HG03460 (cell line): ENCODE measurements around the gene SLC6A6.

Source experiments
- ATAC-seq: cut with Tn5 transposase; IDR thresholded peaks from one replicate; pipeline ENCODE4 v1.9.1; 2021; ENCODE audit not compliant: unreplicated experiment

SLC6A6 gene

DNA sequence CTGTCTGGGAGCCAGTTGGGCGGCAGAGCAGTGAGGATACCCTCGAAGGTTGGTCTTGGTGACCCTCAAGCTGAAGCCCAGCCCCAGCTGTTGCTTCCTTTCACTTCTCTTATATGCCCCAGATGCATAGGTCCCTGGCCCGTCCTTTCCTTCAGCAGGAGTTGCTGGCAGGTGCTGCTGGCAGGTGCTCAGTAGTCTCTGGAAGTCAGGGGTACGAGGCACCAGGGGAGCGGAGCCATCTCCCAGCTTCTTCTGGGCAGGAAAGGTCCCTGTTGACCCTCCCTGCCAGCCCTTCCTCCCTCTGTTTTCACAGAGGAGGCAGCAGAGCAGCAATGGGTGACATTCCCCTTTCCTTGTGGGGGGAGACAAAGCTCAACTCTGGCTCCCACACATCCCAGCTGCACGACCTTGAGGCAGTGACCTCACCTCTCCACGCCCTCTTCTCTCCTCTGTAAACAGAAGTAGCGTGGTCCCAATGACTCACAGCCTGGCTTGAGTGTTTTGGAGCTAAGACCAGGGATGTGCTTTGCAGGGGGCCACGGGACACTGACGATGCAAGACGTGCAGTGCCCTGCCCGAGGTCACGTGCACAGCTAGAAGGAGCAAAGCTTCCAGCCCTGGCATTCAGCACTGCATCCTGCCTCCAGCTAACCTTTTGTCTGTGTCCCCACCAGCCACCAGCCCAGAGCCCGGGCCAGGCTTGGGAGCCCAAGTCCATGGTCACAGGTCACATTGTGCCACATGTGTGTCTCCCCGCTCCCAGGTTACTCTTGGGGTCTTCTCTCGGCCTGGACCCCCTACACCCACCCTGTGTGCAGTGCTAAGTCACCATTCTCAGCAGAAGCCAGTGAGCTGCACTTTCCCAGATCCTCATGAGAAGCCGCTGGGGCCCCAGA, 49.7 kb downstream of the SLC6A6 start:
- ATAC-seq, result no peak

DNA sequence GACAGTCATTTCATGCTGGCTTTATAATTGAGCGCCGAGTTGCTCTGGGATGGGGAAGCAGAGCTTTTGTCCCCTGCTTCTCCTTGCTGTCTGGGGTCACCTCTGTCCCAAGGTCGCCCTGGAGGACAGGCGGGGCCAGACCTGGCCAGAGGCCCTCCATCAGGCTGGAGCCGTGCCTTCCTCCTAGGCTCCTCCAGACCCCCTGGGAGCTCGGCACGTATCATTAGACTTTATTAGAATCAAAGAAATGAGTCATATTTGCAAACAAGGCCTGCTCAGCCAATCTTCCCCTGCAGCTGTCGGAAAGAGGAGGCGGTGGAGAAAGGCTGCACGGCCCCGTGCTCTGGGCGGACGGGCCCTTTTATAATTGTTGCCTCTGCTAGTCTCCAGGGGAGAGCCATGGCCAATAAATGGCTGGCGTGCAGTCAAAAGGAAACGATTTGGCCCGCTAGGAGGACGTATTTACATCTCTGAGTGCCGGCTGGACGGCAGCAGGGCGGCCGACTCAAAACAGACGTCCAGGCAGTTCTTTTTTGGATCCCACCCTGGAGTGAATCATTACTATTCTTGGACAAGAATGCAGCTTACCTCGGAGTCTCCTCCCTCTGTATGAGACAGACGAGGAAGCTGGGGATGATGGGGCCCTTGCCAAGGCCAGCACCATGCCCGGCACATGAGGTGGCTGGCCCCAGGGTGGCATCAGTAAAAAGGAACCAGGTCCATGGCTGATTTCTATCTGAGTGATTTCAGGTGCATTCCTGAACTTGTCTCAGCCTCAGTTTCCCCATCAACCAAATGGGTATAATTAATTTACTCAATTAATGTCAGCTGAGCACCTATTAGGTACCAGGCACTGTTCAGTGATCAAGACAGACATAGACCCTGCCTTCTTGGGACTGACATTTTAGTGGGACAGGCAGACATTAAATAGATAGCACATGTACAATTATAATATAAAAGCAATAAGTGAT, 50.6 kb downstream of the SLC6A6 start:
- no peak for ATAC-seq

GRCh38 chr3:14453876-14454638, 51.7 kb downstream of the SLC6A6 start:
- no peak for ATAC-seq

- ATAC-seq, result no peak
Measured at GRCh38 chr3:14454639-14455310, 52.4 kb downstream of the SLC6A6 start.

DNA sequence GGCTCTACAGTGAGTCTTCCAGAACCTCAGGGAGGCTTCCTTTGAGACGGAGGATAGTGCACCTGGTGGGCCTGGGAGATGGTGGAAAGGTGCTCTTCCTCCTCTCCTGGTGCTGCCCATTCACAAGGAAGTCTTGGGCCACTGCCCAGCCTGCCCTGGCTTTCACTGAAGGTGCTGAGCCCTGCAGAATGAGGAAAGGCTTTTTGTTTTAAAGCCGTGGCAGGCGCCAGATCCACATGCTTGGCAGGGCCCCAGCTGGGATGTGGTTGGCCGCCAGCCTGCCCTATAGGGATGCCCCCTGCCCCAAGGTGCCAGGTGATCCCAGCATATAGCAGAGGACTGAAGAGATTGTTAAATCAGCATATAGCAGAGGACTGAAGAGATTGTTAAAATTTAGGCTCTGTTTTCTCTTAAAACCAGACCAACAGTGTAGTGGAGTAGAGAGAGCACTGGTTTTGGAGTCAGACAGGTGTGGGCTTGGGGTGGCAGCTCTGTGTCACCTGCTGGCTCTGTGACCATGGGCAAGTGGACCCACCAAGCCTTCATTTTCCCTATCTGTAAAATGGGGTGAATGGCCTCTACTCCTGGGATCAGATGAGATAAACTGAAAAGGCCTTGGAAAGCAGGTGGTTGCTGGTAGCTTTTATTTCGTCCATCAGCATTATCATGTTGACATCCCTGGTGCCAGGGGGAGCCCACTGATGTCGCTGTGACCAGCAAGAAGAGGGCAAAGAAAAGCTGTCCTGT, 53.3 kb downstream of the SLC6A6 start:
- ATAC-seq, result no peak

GRCh38 chr3:14456794-14457193, 54.4 kb downstream of the SLC6A6 start:
- ATAC-seq, result no peak

- ATAC-seq, result no peak
Measured at GRCh38 chr3:14457481-14457880, 55.1 kb downstream of the SLC6A6 start.

DNA sequence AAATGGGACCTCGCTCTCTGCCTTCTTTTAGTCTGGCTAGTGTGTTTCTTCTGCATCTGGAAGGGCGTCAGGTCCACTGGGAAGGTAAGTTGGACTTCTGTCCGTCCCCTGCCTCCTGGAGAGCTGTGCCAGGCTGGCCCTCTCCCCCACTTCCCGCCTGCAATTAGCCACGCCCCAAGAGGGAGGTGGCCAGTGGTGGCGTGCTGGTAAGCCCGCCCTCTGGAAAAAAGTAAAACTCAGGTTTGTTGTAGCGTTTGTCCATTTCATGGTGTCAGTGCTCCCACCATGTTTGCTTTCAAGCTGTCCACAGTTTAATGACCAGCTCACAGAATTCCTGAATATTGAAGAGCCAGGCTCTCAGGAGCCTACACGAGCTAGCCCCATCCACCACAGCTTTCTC, 55.6 kb downstream of the SLC6A6 start:
- no peak for ATAC-seq

DNA sequence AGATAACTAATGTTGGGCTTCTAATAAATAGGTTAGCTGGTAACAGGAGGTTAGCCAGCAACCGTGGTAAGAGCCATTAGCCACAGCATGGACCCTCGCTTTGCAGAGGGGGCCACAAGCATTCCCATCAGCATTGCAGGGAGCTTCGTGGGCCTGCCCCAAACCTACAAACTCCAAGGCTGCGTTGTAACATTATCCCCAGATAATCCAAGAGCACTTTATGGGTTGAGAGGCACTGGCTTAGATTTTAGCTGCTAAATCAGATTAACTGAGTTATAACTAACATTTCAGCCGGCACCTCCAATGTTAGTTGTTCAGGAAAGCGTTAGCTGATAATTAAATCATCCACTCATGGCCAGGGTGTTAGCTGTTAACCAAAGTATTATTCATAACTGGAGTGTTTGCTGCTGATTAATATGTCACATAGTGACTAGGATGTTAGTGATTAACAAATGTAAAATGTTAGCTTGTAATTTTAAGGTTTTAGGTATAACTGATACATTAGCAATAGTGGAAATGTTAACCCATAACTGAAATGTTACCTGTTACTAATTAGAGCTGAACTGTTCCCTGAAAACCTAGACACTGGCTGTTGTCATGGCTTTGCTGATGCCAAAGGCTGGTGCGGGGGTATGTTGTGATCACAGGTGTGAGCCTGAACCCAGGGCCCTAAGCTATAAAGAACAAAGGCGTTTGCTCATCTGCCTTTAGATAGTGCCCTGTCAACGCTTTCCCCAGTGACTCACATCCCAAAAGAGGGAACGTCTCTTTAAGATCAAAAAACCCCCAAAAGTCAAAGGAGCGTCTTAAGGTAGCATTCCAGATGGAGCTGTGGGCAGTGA, 56.2 kb downstream of the SLC6A6 start:
- peak; percentile 48 for ATAC-seq

GRCh38 chr3:14459384-14459783, 57.0 kb downstream of the SLC6A6 start:
- ATAC-seq, result peak; percentile 9

- no peak for ATAC-seq
Measured at GRCh38 chr3:14459787-14460186, 57.4 kb downstream of the SLC6A6 start.

- no peak for ATAC-seq
Measured at GRCh38 chr3:14460342-14461005, 58.1 kb downstream of the SLC6A6 start.

GRCh38 chr3:14461006-14461747, 58.8 kb downstream of the SLC6A6 start:
- no peak for ATAC-seq

- no peak for ATAC-seq
Measured at GRCh38 chr3:14461748-14462324, 59.4 kb downstream of the SLC6A6 start.

DNA sequence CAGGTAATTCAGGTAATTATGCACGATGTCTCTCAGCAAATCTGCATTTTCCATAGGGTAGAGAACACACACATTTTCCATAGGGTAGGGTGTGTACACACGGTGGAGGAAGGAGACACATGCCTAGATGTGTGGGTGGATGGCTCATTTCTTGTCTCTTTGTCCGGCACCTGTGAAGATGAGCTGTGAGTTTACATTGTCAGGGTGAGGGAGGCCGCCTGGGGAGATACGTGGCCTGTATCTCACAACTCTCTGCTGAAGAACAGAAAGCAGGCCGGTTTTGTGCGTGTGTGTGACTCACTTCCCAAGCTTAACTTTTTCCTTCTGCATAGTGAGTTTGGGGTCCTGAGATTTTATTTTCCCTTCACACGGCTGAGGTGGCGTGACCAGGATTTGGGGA, 60.3 kb downstream of the SLC6A6 start:
- no peak for ATAC-seq

DNA sequence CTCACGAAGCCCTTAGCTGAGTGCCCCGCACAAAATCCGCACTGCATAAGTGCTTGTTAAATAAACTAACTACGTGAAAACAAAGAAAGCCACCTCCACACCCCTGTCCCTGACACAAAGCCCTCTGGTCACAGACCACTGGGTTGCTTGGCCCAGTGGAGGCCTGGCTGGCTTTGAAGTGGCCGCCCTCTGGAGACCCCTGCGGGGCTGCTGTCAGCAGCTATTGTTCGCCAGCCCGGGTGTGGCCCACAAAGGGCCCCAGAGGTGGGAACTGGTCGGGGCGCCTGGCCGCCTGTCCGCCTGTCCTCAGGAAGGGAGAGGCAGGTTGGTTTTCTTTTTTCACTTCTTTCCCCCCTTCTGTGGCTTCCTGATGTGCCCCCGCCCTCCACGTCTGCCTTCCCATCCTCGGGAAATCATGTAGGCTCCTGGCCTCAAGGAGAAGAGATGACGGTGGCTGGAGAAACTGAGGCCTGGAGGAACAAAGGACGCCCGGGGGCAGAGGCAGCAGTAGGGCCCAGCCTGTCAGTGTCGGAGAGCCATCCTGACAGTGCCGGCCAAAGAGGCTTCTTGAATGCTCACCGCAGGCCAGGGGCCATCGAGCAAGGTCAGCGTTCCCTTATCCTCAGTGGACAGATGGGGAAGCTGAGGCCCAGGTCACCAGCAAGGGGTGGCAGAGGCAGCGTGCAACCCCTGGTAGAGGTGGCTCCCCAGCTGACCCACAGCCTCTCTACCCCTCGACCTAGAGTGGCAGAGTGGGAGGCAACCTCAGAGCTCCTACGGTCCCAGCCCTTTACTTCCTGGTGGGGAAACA, 61.1 kb downstream of the SLC6A6 start:
- no peak for ATAC-seq

GRCh38 chr3:14464141-14464465, 61.7 kb downstream of the SLC6A6 start:
- no peak for ATAC-seq
